Colonic mucosa (tissue), 4 donors: Measurements from ENCODE around the gene NEU4. TPM values are rescaled to one million over a fixed set of nuclear protein-coding genes. Genes with fewer than 3 reads are reported as not detected.

ENCODE experiments used
- DNase-seq: peaks from one replicate; pipeline ENCODE4 v3.0.0-alpha.2; 2020
- H3K27ac ChIP-seq: fragments of 200-600 bp; one replicate; pipeline ENCODE4 v1.8.0; 2021
- H3K27me3 ChIP-seq: fragments of 200-600 bp; one replicate; pipeline ENCODE4 v1.8.0; 2021
- H3K36me3 ChIP-seq: fragments of 200-600 bp; one replicate; pipeline ENCODE4 v1.8.0; 2021
- H3K4me1 ChIP-seq: fragments of 200-600 bp; one replicate; pipeline ENCODE4 v1.8.0; 2021; ENCODE audit warnings: mild to moderate bottlenecking
- H3K4me3 ChIP-seq: fragments of 200-600 bp; one replicate; pipeline ENCODE4 v1.8.0; 2021
- H3K9ac ChIP-seq, 2 donors: one replicate each; pipeline ENCODE4 v1.7.0; 2013; ENCODE audit warnings: control low read depth in 2 of 2, low read depth in 2 of 2, low read length in 2 of 2
- H3K9me3 ChIP-seq: fragments of 200-600 bp; one replicate; pipeline ENCODE4 v1.8.0; 2021
- CTCF ChIP-seq: fragments of 200-600 bp; IDR thresholded peaks from one replicate; pipeline ENCODE4 v1.8.0; 2022; ENCODE audit warnings: antibody characterized with exemption, mild to moderate bottlenecking
- intact Hi-C: fragments of 100-400 bp; cut with DNase I; formaldehyde crosslinking; loops from one replicate; pipeline ENCODE4 v1.14.1; 2022
- total RNA-seq, 2 donors: library from RNA; stranded (reverse); fragmentation: NEBNext Ultra II Directional in 1 of 2; extraction: Animal tissue kit (Norgen Biotek cat#: 25700) in 1 of 2; gene quantifications; one replicate each; pipeline ENCODE4 v1.2.1, GENCODE V29; 2021
- donor health status: healthy.
- donor health status: DM: no; HTN: no; CAD: no.
- donor health status: DM: no; HTN: no; CAD: no.

Gene NEU4
- total RNA-seq, 2 donors from 2014 or later, result 36.9 to 84.5 TPM

- H3K9me3 ChIP-seq, result no peaks in the 10 kb centered on the region
- H3K9ac ChIP-seq, result no peak overlapping the region
- no peak for TF ChIP-seq CTCF
- H3K4me1 ChIP-seq, result peaks cover 3% of the 10 kb centered on the region
- no peaks in the 10 kb centered on the region for H3K27me3 ChIP-seq
- no peak overlapping the region for H3K4me3 ChIP-seq
- no peak overlapping the region for H3K27ac ChIP-seq
- intact Hi-C loops, result no loop called here
- no peak for DNase-seq
- no peaks in the 10 kb centered on the region for H3K36me3 ChIP-seq
Observed at GRCh38 chr2:241857041-241857541, 48.1 kb downstream of the NEU4 start.

GRCh38 chr2:241857572-241858121, 48.7 kb downstream of the NEU4 start:
- TF ChIP-seq CTCF, result no peak
- DNase-seq, result no peak
- H3K27ac ChIP-seq, result no peak overlapping the region
- no peak overlapping the region for H3K9ac ChIP-seq
- no peaks in the 10 kb centered on the region for H3K9me3 ChIP-seq
- H3K27me3 ChIP-seq, result peaks cover under 1% of the 10 kb centered on the region
- H3K36me3 ChIP-seq, result no peaks in the 10 kb centered on the region
- H3K4me1 ChIP-seq, result peaks cover 3% of the 10 kb centered on the region
- intact Hi-C loops, result no loop called here
- H3K4me3 ChIP-seq, result no peak overlapping the region

- Histone ChIP-seq H3K9me3 (no peaks in the 10 kb centered on the region), H3K27me3 (peaks cover 6% of the 10 kb centered on the region), H3K4me1 (peaks cover 3% of the 10 kb centered on the region), H3K4me3 (peak within 1 kb of the TSS; percentile 2), H3K27ac (peak within 1 kb of the TSS; percentile 19), H3K36me3 (no peaks in the 10 kb centered on the region), H3K9ac (peak within 1 kb of the TSS; percentile 47 to 61)
- intact Hi-C loops, result no loop called here
- TF ChIP-seq CTCF, result no peak
- DNase-seq, result no peak
Observed at GRCh38 chr2:241858206-241859016, 49.4 kb downstream of the NEU4 start, which contains the start of gene PDCD1. Gene PDCD1, minus strand, starts transcription at chr2:241858894. Its CDS starts 56 bp downstream, at chr2:241858838.

- H3K9me3 ChIP-seq, result no peaks in the 10 kb centered on the region
- TF ChIP-seq CTCF, result no peak
- peak overlapping the region; percentile 2 for H3K4me3 ChIP-seq
- H3K36me3 ChIP-seq, result no peaks in the 10 kb centered on the region
- H3K27me3 ChIP-seq, result peaks cover 6% of the 10 kb centered on the region
- H3K27ac ChIP-seq, result no peak overlapping the region
- DNase-seq, result no peak
- peak overlapping the region in 1 of 2 donors; percentile 47 for H3K9ac ChIP-seq
- intact Hi-C loops, result no loop called here
- H3K4me1 ChIP-seq, result peaks cover 3% of the 10 kb centered on the region
Observed at GRCh38 chr2:241859017-241859435, 50.0 kb downstream of the NEU4 start.

- intact Hi-C loops, result no loop called here
Observed at GRCh38 chr2:241859436-241860183, 50.6 kb downstream of the NEU4 start.

More at GRCh38 chr2:241859436-241860183, 50.6 kb downstream of the NEU4 start:
- DNase-seq, result peak; percentile 58
- H3K36me3 ChIP-seq, result no peaks in the 10 kb centered on the region
- no peak overlapping the region for H3K4me3 ChIP-seq
- H3K4me1 ChIP-seq, result peaks cover 3% of the 10 kb centered on the region
- no peak for TF ChIP-seq CTCF
- no peaks in the 10 kb centered on the region for H3K9me3 ChIP-seq
- H3K27ac ChIP-seq, result peak overlapping the region; percentile 19
- H3K9ac ChIP-seq, result peak overlapping the region; percentile 44 to 61
- peaks cover 6% of the 10 kb centered on the region for H3K27me3 ChIP-seq
